Activated B cell treated with CpG ODN at 0.5 μM for 24 hours (primary cell): Measurements from ENCODE around the gene TENM4. TPM values are rescaled to one million over a fixed set of nuclear protein-coding genes. Genes with fewer than 3 reads are reported as not detected.

ENCODE experiments used
- ATAC-seq: fragments of 200-7000 bp; cut with Tn5 transposase; one replicate; pipeline ENCODE4 v1.10.0; 2021; ENCODE audit warnings: low read depth, mild to moderate bottlenecking, moderate library complexity
- CTCF ChIA-PET: fragments of 350-600 bp; sonication (Branson Sonifier 250); formaldehyde crosslinking; loops from one replicate; lab custom pipeline; 2021; ENCODE audit warnings: antibody characterized with exemption; lab: Charles Lee
- POLR2A ChIA-PET: fragments of 350-600 bp; sonication (Branson Sonifier 250); formaldehyde crosslinking; loops from one replicate; lab custom pipeline; 2021; ENCODE audit warnings: antibody characterized with exemption; lab: Charles Lee
- DNase-seq: peaks from one replicate; pipeline ENCODE4 v3.0.0; 2022
- H3K27ac Mint-ChIP-seq: one replicate; pipeline ENCODE4 v1.8.0; 2020; ENCODE audit warnings: mixed read lengths
- H3K27me3 Mint-ChIP-seq: one replicate; pipeline ENCODE4 v1.8.0; 2021; ENCODE audit warnings: mixed read lengths
- H3K36me3 Mint-ChIP-seq: one replicate; pipeline ENCODE4 v1.8.0; 2021; ENCODE audit warnings: low read depth, mixed read lengths
- H3K4me1 Mint-ChIP-seq: one replicate; pipeline ENCODE4 v1.8.0; 2021; ENCODE audit warnings: mixed read lengths
- H3K4me3 Mint-ChIP-seq: one replicate; pipeline ENCODE4 v1.8.0; 2020; ENCODE audit warnings: mild to moderate bottlenecking, mixed read lengths
- H3K9me3 Mint-ChIP-seq: one replicate; pipeline ENCODE4 v1.8.0; 2020; ENCODE audit warnings: mixed read lengths
- intact Hi-C: fragments of 100-400 bp; cut with micrococcal nuclease; formaldehyde crosslinking; loops from one replicate; pipeline ENCODE4 v1.15.1; 2024
- total RNA-seq: library from RNA; stranded (reverse); gene quantifications from 2 replicates; pipeline ENCODE4 v1.2.3, GENCODE V29; 2022
- TF ChIP-seq, protein P1 (sequence below): fragments of 200-600 bp; IDR thresholded peaks from one replicate; pipeline ENCODE4 v1.8.0; 2022; ENCODE audit warnings: antibody characterized with exemption, mild to moderate bottlenecking

Gene TENM4
- total RNA-seq, 1 donor from 2014 or later: 2.4 TPM

DNA sequence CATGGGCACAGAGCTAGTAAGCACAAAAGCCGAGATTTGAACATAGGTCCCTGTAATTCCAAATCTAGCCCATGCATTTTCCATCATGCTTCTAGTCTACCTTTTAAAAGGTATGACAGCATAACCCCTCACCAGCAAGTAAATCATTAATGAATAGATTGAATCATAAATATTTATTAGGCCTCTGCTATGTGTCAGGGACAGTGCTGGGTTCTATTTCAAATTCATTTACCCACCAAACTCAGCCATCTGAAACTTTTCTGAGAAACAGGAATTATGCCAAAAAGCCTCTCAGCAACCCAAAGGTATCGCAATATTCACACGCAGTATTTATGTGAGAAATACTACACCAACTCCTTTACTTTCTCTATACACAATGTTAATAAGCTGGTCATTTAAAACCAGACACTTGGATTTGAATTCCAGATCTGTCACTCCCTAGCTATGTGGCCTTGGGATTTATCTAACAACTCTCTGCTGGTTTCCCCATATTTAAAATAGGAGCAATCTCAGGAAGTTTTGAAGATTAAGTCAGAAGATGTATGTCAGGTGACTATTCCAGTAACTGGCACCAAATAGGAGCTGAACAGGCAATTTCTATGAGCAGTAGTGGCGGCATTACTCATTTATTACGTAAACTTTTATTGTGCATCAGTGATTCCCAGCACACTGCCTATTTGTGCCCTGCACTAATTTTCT lies 191.4 kb downstream of the TENM4 start:
- no peaks in the 10 kb centered on the region for H3K4me1 Mint-ChIP-seq
- ChIA-PET POLR2A (no interaction called here), CTCF (no interaction called here)
- H3K27ac Mint-ChIP-seq: no peak overlapping the region
- ATAC-seq: no peak
- H3K9me3 Mint-ChIP-seq: no peaks in the 10 kb centered on the region
- intact Hi-C loops: no loop called here
- no peaks in the 10 kb centered on the region for H3K27me3 Mint-ChIP-seq
- H3K36me3 Mint-ChIP-seq: no peaks in the 10 kb centered on the region
- TF ChIP-seq, protein P1, sequence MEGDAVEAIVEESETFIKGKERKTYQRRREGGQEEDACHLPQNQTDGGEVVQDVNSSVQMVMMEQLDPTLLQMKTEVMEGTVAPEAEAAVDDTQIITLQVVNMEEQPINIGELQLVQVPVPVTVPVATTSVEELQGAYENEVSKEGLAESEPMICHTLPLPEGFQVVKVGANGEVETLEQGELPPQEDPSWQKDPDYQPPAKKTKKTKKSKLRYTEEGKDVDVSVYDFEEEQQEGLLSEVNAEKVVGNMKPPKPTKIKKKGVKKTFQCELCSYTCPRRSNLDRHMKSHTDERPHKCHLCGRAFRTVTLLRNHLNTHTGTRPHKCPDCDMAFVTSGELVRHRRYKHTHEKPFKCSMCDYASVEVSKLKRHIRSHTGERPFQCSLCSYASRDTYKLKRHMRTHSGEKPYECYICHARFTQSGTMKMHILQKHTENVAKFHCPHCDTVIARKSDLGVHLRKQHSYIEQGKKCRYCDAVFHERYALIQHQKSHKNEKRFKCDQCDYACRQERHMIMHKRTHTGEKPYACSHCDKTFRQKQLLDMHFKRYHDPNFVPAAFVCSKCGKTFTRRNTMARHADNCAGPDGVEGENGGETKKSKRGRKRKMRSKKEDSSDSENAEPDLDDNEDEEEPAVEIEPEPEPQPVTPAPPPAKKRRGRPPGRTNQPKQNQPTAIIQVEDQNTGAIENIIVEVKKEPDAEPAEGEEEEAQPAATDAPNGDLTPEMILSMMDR: no peak
- no peak for DNase-seq
- no peak overlapping the region for H3K4me3 Mint-ChIP-seq

DNA sequence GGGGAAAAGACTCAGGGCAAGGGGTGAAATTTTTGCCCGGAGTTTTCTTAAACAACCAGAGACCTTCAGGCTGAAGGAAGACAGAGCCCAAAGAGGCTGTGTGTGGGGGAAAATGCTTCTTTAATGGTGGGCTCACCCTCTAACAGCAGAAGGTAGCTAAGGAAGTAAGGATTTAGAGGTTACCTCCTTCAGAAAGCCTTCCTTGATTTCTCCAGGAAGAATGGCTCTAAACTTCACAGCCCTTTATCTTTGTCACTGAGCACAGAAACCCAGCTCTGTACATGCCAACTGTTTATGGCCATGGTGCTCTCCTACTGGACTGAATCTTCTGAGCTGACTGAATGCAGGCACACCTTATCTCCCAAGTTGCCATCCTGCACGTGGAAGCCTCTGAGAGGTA lies 196.0 kb downstream of the TENM4 start:
- H3K4me3 Mint-ChIP-seq: no peak overlapping the region
- H3K4me1 Mint-ChIP-seq: no peaks in the 10 kb centered on the region
- H3K36me3 Mint-ChIP-seq: no peaks in the 10 kb centered on the region
- no peak overlapping the region for H3K27ac Mint-ChIP-seq
- TF ChIP-seq, protein P1: no peak
- no peak for DNase-seq
- H3K9me3 Mint-ChIP-seq: no peaks in the 10 kb centered on the region
- no peak for ATAC-seq
- intact Hi-C loops: no loop called here
- POLR2A ChIA-PET: no interaction called here
- CTCF ChIA-PET: no interaction called here
- peaks cover 5% of the 10 kb centered on the region for H3K27me3 Mint-ChIP-seq

DNA sequence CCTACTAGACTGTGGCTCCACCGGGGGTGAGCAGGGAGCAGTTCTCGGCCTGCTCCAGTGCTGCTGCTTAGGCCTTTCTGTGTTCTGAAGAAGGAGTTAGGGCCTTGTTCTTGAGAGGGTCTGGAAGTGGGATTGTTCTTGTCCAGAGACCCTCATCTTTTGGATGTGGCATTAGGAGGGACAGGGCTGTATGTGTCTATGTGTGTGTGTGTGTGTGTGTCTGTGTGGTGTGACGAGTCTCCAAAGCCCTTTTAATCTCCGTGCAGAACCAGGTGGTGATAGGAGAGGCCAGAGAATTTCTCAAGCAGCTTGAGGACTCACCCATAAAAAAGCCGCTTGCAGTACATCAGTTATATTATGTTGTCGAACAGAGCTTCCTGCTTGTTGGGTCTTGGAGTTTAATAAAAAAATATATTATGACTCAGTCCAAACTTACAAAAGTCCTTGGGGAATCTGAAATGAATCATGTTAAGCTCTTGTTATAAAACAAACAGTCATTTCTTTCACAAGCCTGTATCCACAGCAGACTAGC lies 196.5 kb downstream of the TENM4 start:
- intact Hi-C loops: no loop called here

DNA sequence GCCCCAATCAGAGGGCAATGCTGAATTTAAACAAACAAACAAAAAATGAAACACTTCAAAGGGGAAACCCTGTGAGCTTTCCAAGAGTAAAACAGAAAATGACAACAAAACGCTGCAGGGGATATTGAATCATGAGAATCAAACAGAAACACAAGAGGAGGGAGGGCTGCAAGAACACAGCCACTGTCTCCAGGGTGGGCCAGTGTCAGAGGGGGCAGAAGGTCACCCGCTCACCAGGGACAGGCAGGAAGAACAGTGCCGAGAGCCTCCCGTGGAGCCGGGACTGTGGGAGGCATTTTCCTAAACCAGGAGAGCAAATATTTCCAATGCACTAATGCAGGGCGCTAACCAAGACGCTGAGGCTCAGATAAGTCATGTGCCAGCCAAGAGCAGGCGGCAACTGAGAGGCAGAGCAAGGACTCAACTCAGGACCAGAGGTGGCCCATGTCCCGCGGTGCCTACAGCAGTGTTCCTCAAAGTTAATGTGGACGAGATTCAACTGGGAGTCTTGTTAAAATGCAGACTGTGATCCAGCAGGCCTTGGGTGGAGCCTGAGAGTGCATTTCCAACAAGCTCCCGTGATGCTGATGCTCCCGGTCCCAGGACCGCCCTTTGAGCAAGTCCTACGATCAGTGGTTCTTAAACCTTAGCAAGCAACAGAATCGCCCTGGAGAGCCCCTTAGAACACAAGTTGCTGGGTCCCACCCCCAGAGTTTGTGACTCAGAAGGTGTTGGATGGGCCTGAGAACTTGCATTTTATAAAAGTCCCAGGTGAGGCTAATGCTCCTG lies 197.2 kb downstream of the TENM4 start:
- Mint-ChIP-seq H3K36me3 (no peaks in the 10 kb centered on the region), H3K27ac (no peak overlapping the region), H3K27me3 (peaks cover 5% of the 10 kb centered on the region), H3K4me1 (no peaks in the 10 kb centered on the region), H3K4me3 (no peak overlapping the region), H3K9me3 (no peaks in the 10 kb centered on the region)
- ChIA-PET CTCF (no interaction called here), POLR2A (no interaction called here)
- intact Hi-C loops: no loop called here
- no peak for DNase-seq
- TF ChIP-seq, protein P1: no peak
- no peak for ATAC-seq

More for the DNA sequence above, 196.5 kb downstream of the TENM4 start:
- DNase-seq (no peak), ATAC-seq (no peak)
- ChIA-PET CTCF (no interaction called here), POLR2A (no interaction called here)
- Mint-ChIP-seq H3K4me3 (no peak overlapping the region), H3K36me3 (no peaks in the 10 kb centered on the region), H3K9me3 (no peaks in the 10 kb centered on the region), H3K27me3 (peaks cover 5% of the 10 kb centered on the region), H3K4me1 (no peaks in the 10 kb centered on the region), H3K27ac (no peak overlapping the region)
- TF ChIP-seq, protein P1: no peak

DNA sequence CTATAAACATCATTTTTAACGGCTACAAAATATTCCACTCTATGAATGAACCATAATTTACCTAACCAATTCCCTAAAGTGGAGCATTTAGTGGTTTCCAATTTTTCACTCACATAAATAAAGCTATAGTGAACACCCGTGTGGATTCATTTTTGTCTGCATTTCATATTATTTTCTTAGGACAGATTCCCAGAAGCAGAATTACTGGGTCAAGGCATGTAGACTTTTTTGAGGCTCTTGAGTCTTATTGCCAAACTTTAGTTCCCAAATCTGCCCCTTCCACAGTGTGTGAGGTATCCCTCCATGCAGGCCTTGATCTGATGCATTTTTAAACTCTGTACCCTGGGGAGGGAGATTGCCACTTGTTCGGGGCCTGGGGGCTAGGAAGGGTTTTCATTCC lies 198.2 kb downstream of the TENM4 start:
- DNase-seq: no peak
- no peak for ATAC-seq
- H3K4me1 Mint-ChIP-seq: no peaks in the 10 kb centered on the region
- H3K27me3 Mint-ChIP-seq: peaks cover 5% of the 10 kb centered on the region
- intact Hi-C loops: no loop called here
- no peaks in the 10 kb centered on the region for H3K36me3 Mint-ChIP-seq
- no peak overlapping the region for H3K27ac Mint-ChIP-seq
- no peak overlapping the region for H3K4me3 Mint-ChIP-seq
- H3K9me3 Mint-ChIP-seq: no peaks in the 10 kb centered on the region
- CTCF ChIA-PET: no interaction called here
- TF ChIP-seq, protein P1: no peak
- POLR2A ChIA-PET: no interaction called here
